Transverse colon (tissue), 4 donors: ENCODE measurements around the gene C9orf50. TPM values are rescaled to one million over a fixed set of nuclear protein-coding genes. Genes with fewer than 3 reads are reported as not detected.

Experiments used
- DNase-seq: peaks from one replicate; pipeline ENCODE4 v3.0.0-alpha.2; 2019
- H3K27ac ChIP-seq, 4 donors: fragments of 200-600 bp; sonication (generic); 2 replicates each; pipeline ENCODE4 v1.5.1; 2016 to 2018; ENCODE audit warnings: inconsistent platforms in 4 of 4
- H3K27me3 ChIP-seq: fragments of 200-600 bp; sonication (generic); 2 replicates; pipeline ENCODE4 v1.5.1; 2017; ENCODE audit warnings: inconsistent platforms
- H3K36me3 ChIP-seq, 4 donors: fragments of 200-600 bp; sonication (generic); 2 replicates each; pipeline ENCODE4 v1.5.1; 2017 to 2019; ENCODE audit warnings: inconsistent platforms in 4 of 4
- H3K4me1 ChIP-seq, 4 donors: fragments of 200-600 bp; sonication (generic); 2 replicates each; pipeline ENCODE4 v1.5.1; 2017 to 2020; ENCODE audit warnings: inconsistent platforms in 4 of 4
- H3K4me3 ChIP-seq, 4 donors: fragments of 200-600 bp; sonication (generic); 1 replicate in 1 of 4; 2 replicates in 3 of 4; pipeline versions ENCODE4 v1.5.1 to v1.6.1; 2017 to 2019; ENCODE audit warnings: inconsistent platforms in 4 of 4
- H3K9me3 ChIP-seq, 2 donors: fragments of 200-600 bp; sonication (generic); 2 replicates each; pipeline ENCODE4 v1.5.1; 2017 to 2019; ENCODE audit warnings: inconsistent platforms in 2 of 2
- EP300 ChIP-seq: sonication (generic); formaldehyde crosslinking; IDR thresholded peaks from one replicate; pipeline ENCODE4 v1.6.1; 2017; ENCODE audit warnings: antibody characterized with exemption, low read depth
- POLR2A ChIP-seq: fragments of 450-650 bp; IDR thresholded peaks from one replicate; pipeline ENCODE4 v1.6.1; 2016; ENCODE audit warnings: antibody characterized with exemption, mild to moderate bottlenecking, moderate library complexity
- POLR2AphosphoS5 ChIP-seq, 3 donors: sonication (generic); formaldehyde crosslinking; IDR thresholded peaks; one replicate each; pipeline ENCODE4 v1.6.1; 2016; ENCODE audit warnings: antibody characterized with exemption in 3 of 3
- WGBS, 2 donors: methylation state at CpG; one replicate each; pipeline ENCODE4 v1.1.5; 2018; ENCODE audit warnings: low coverage in 1 of 2; 5-methylcytosine and 5-hydroxymethylcytosine counted together
- in situ Hi-C, 4 donors: fragments of 200-750 bp; cut with MboI; loops; one replicate each; pipeline versions ENCODE4 v1.15.0 to v1.15.1; 2017; ENCODE audit warnings: low sequenced_read_pairs in 3 of 4, low pct_ligation_motif_present in 1 of 4, low pct_unique_long_range_greater_than_20kb in 1 of 4
- intact Hi-C: fragments of 100-400 bp; cut with DNase I; formaldehyde crosslinking; loops from one replicate; pipeline ENCODE4 v1.15.1; 2023; ENCODE audit warnings: low total_unique reads
- total RNA-seq, 4 donors: library from RNA; depleted of rRNA; stranded (reverse); fragments of >200 nt; gene quantifications; one replicate each; pipeline ENCODE4 v1.1.0, GENCODE V29; 2016
- TF ChIP-seq, protein P1 (sequence below), 5 experiments: fragments of 200-600 bp in 3 of 5; fragments of 450-650 bp in 2 of 5; sonication (generic) in 3 of 5; IDR thresholded peaks; 1 replicate in 2 of 5; 2 replicates in 3 of 5; pipeline ENCODE4 v1.5.1; 2016 to 2017; ENCODE audit warnings: antibody characterized with exemption in 5 of 5, inconsistent platforms in 3 of 5, mild to moderate bottlenecking in 2 of 5, moderate library complexity in 1 of 5

C9orf50 gene
- total RNA-seq, 4 donors from 2014 or later = not detected

DNA sequence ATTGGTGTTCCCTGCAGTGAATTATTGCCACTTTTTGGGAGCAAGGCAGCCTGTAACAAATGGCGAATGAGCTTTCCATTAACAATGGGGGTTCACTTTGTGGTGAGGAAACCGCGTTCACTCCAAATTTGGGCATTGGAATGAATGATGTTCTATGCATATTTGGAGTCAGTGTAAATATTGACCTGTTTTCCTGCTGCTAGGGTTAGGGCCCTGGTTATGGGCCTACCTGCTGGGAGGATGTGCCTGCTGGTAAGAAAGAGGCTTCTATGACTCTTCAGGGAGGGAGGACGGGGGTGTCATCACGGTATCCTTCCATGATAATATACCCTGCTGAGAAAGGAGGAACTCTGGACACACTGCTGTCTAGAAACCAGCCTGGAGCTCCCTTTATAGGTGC lies 29.0 kb downstream of the C9orf50 start:
- Histone ChIP-seq H3K27ac (no peak overlapping the region), H3K9me3 (no peaks in the 10 kb centered on the region), H3K4me3 (no peak overlapping the region), H3K36me3 (no peaks in the 10 kb centered on the region), H3K4me1 (peaks cover 4 to 15% (median 8%) of the 10 kb centered on the region in 4 donors), H3K27me3 (no peaks in the 10 kb centered on the region)
- TF ChIP-seq POLR2AphosphoS5 (IDR thresholded peaks at IDR 0.05) = no peak
- TF ChIP-seq, protein P1, sequence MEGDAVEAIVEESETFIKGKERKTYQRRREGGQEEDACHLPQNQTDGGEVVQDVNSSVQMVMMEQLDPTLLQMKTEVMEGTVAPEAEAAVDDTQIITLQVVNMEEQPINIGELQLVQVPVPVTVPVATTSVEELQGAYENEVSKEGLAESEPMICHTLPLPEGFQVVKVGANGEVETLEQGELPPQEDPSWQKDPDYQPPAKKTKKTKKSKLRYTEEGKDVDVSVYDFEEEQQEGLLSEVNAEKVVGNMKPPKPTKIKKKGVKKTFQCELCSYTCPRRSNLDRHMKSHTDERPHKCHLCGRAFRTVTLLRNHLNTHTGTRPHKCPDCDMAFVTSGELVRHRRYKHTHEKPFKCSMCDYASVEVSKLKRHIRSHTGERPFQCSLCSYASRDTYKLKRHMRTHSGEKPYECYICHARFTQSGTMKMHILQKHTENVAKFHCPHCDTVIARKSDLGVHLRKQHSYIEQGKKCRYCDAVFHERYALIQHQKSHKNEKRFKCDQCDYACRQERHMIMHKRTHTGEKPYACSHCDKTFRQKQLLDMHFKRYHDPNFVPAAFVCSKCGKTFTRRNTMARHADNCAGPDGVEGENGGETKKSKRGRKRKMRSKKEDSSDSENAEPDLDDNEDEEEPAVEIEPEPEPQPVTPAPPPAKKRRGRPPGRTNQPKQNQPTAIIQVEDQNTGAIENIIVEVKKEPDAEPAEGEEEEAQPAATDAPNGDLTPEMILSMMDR (IDR thresholded peaks at IDR 0.05) = no peak
- TF ChIP-seq POLR2A = no peak
- TF ChIP-seq EP300 = no peak
- no peak for DNase-seq
- intact Hi-C loops = no loop called here
- in situ Hi-C loops = no loop called here
- WGBS, 2 donors = 82% methylated on average over 5 of the region's 5 CpGs; no CpG with 5 or more reads in 1 of the 2 donors

DNA sequence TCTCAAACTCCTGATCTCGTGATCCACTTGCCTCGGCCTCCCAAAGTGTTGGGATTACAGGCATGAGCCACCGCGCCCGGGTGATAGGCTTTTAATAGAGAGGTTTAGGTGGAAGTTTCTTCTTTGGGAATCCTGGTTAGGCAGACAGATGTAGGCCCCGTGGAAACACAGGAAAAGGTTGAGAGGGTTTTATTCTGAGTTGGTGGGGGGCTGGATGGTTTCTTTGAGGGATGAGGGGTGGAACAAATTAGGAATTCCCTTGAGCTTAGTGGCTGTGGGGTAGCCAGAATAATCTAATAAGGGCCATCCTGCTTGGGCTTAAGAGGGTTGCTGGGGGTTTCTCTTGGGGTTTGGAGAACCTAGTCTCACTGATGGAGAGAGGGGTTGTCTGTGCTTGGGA lies 30.4 kb downstream of the C9orf50 start:
- in situ Hi-C loops (no loop called here), intact Hi-C loops (no loop called here)
- Histone ChIP-seq H3K27ac (no peak overlapping the region), H3K4me3 (no peak overlapping the region), H3K4me1 (peaks cover 0 to 2% (median 0%) of the 10 kb centered on the region in 4 donors), H3K9me3 (no peaks in the 10 kb centered on the region), H3K27me3 (no peaks in the 10 kb centered on the region), H3K36me3 (no peaks in the 10 kb centered on the region)
- DNase-seq = no peak
- 80% methylated on average over 6 of the region's 6 CpGs; no CpG with 5 or more reads in 1 of the 2 donors for WGBS, 2 donors
- TF ChIP-seq POLR2AphosphoS5 (IDR thresholded peaks at IDR 0.05) (no peak), EP300 (no peak), POLR2A (no peak)
- TF ChIP-seq, protein P1 (IDR thresholded peaks at IDR 0.05) = no peak

DNA sequence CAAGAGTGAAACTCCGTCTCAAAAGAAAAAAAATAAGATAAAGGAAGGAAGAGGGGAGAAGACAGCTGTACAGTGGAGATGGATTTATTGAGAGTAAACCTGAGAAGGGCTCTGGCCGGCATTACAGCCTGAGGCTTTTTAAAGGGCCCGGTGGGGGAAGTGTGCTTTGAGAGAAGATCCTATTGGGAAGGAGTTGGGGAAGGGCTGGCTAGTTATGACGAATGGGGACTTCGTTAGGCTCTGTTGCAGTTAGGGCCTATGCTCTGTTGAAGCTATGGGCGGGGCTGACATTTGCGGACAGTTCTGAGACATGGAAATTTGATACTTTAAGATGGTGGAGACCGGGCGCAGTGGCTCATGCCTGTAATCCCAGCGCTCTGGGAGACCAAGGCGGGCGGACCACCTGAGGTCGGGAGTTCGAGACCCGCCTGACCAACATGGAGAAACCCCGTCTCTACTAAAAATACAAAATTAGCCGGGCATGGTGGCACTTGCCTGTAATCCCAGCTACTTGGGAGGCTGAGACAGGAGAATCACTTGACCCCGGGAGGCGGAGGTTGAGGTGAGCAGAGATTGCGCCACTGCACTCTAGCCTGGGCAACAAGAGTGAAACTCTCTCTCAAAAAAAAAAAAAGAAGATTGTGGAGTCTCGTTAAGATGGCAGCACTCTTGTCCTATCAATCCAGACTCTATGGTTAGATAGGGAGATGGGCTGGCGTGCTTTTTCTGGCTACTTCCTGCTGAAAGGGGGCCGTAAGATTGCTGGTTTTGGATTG lies 33.2 kb downstream of the C9orf50 start:
- 82 to 88% methylated on average over 16 to 23 of the region's 23 CpGs for WGBS, 2 donors
- Histone ChIP-seq H3K4me3 (no peak overlapping the region), H3K36me3 (no peaks in the 10 kb centered on the region), H3K4me1 (peaks cover 0 to 4% (median 1%) of the 10 kb centered on the region in 4 donors), H3K27ac (peak overlapping the region in 1 of 4 donors; percentile 17), H3K27me3 (no peaks in the 10 kb centered on the region), H3K9me3 (no peaks in the 10 kb centered on the region)
- in situ Hi-C loops (no loop called here), intact Hi-C loops (no loop called here)
- DNase-seq = no peak
- TF ChIP-seq EP300 = no peak
- no peak for TF ChIP-seq POLR2AphosphoS5 (IDR thresholded peaks at IDR 0.05)
- TF ChIP-seq, protein P1 (IDR thresholded peaks at IDR 0.05) = no peak
- no peak for TF ChIP-seq POLR2A

DNA sequence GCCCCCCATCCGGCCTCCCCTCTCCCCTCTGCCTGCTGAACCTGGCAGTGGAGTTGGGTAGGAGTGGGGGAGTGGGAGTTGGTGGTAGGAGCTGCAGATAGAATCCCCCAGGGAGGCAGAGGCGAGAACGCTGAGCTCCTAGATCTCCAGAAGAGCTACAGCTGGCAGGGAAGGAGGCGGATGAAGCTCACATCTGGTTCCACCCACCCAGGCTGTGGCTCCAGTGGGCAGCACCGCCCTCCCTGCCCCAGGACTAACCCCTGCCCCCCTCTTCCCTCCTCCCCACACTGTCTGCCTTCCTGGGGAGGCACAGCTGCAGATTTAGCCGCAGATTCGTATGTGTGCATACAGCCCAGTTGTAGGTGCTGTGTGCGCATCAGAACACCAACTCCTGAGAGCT lies 34.2 kb downstream of the C9orf50 start:
- 87% methylated on average over 7 of the region's 8 CpGs; no CpG with 5 or more reads in 1 of the 2 donors for WGBS, 2 donors
- Histone ChIP-seq H3K4me3 (no peak overlapping the region), H3K9me3 (no peaks in the 10 kb centered on the region), H3K4me1 (peaks cover 0 to 4% (median 1%) of the 10 kb centered on the region in 4 donors), H3K27ac (no peak overlapping the region), H3K27me3 (no peaks in the 10 kb centered on the region), H3K36me3 (no peaks in the 10 kb centered on the region)
- in situ Hi-C loops = no loop called here
- intact Hi-C loops = no loop called here
- DNase-seq = no peak
- TF ChIP-seq POLR2A (no peak), EP300 (no peak), POLR2AphosphoS5 (IDR thresholded peaks at IDR 0.05) (no peak)
- TF ChIP-seq, protein P1 (IDR thresholded peaks at IDR 0.05) = no peak
